Stimulated activated CD4-positive, alpha-beta T cell treated with anti-CD3 and anti-CD28 coated beads, Interleukin-15, amount 100 ng/mL, for 1 hour (primary cell): Measurements from ENCODE around the gene DARS2.
"Not testable (repeated sequence)": the region's sequence is repeated elsewhere in the genome, so short reads cannot be mapped to it uniquely, and the experiment has no call there.

Experiments
- DNase-seq, 2 donors: peaks; one replicate each; pipeline ENCODE4 v3.0.0-alpha.2; 2020; ENCODE audit warnings: low read depth in 1 of 2, low spot score in 1 of 2

Gene DARS2, protein sequence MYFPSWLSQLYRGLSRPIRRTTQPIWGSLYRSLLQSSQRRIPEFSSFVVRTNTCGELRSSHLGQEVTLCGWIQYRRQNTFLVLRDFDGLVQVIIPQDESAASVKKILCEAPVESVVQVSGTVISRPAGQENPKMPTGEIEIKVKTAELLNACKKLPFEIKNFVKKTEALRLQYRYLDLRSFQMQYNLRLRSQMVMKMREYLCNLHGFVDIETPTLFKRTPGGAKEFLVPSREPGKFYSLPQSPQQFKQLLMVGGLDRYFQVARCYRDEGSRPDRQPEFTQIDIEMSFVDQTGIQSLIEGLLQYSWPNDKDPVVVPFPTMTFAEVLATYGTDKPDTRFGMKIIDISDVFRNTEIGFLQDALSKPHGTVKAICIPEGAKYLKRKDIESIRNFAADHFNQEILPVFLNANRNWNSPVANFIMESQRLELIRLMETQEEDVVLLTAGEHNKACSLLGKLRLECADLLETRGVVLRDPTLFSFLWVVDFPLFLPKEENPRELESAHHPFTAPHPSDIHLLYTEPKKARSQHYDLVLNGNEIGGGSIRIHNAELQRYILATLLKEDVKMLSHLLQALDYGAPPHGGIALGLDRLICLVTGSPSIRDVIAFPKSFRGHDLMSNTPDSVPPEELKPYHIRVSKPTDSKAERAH

DNA sequence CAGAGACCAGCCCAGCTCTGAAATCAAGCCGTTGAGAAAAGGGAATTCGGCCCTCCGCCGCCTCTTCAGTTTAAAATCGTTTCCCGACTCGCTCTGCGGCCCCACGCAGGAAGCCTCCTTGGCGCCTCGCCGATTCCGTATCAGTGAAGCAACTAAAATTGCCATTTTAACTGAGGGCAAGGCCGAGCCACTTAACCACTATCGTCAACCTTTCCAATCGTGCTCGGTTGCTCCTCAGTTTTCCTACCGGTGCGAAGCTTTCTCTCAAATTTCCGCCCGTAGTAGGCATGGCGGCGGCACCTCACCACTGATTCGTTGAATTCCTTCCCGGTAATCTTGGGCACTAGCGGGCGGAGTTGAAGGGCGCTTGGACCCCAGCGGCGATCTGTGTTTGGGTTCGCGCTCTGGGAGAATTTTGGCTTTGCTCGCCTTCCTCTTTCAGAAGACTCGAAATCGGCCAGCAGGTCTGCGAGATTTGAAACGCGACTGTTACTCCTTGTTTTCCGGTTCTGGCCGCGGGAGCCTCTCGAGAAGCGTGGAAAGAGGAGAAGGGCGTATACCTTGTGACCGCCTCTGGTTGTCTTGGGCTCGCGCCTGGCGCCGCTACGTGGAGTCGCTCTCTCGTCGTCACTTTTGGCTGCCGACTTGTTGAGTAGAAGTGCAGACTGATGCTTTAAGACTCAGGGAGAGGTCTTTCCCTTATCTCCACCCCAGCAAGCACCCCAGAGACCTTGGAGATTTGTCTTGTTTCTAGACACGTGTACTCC is at the start of gene DARS2, which contains the start of gene CENPL:
DARS2 (plus strand) TSS at position 359 of the 767 bp plus-strand sequence. CDS start 557 bp downstream, outside the sequence.
CENPL (minus strand) TSS at position 569 of the 767 bp plus-strand sequence. CDS start 13,584 bp downstream, outside the sequence.
- DNase-seq: peak; percentile 70 to 77

DNA sequence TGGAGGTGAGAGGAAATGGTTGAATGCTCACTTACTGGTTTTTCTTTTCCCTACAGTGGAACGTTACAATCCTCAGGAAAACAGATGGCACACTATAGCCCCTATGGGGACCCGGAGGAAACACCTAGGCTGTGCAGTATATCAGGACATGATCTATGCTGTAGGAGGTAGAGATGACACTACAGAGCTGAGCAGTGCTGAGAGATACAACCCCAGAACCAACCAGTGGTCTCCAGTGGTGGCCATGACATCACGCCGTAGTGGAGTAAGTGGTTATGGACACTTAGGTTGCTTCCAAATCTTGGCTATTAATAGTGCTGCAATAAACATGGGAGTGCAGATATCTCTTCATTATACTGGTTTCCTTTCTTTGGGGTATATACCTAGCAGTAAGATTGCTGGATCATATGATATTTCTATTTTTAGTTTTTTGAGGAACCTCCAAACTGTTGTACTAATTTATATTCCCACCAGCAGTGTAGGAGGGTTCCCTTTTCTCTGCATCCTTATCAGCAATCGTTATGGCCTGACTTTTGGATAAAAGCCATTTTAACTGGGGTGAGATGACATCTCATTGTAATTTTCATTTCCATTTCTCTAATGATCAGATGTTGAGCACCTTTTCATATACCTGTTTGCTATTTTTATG is 48.8 kb upstream of the DARS2 start:
- DNase-seq: no peak

DNA sequence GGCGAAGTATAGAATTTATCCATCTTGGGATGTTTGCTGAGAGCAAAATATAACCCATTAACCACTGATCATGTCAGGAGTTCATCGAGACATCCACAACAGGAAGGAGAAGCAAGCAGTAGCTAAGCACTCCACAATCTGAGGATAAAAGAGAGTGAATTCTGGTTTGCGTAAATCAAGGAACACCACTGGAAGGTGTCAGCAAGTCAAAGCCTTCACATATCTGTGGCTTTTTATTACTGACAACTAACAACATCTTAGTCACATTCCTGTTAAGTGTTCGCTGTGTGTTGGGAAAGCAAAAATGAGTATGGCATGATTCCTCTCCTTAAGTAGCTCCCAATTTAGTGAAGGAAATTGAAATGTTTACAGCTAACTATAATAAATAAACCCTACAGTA is 44.5 kb upstream of the DARS2 start:
- no peak for DNase-seq

DNA sequence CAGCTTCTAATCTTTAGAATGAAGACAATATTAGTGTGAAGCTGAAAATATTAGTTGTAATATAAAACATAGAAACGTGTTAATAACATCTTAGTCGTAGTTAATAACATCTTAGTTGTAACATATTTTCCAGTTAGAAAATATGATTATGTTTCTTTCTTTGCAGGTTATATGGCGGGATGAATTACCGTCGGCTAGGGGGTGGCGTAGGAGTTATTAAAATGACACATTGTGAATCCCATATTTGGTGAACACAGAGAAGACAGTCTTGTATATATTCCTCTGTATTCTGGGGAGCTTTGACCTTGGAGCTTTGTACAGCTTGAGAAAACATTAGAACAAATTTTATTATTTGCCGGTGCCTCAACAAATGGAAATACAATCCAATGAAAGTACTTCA is 39.5 kb upstream of the DARS2 start:
- DNase-seq: no peak

DNA sequence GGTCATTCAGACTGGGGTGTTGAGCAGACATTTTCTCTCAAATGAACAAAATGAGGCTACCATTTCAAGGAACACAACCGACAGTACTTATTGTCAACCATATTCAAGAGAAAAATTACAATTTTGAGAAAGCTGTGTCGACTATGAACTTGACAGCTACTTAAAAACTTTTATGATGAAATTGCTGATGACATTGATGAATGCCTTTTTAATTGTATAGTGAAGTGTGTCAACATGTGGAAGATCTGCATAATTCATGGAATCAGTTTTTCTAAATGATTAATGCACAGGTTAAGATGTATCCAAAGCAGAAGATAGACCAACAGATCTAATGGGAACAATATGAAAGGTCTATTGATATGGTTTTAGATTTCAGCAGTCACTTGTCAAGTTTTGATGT is 34.6 kb upstream of the DARS2 start:
- no peak for DNase-seq

DNA sequence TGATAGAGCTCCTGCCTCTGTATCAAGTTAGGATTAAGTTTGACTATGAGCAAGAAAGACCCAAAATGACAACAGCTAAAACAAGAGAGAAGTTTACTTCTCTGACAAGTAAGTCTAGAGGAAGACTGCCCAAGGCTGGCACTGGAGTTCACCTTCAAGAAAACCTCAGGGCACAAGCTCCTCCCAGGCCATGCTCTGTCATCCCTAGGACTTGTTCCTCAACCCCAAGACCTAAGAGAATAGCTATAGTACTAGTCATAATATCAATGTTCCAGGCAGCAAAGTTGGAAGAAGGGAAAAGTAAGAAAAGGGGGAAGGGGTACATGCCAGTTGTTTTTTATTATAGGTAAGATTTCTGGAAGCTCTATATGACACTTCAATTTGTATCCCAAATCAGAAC is 26.4 kb upstream of the DARS2 start:
- no peak for DNase-seq

DNA sequence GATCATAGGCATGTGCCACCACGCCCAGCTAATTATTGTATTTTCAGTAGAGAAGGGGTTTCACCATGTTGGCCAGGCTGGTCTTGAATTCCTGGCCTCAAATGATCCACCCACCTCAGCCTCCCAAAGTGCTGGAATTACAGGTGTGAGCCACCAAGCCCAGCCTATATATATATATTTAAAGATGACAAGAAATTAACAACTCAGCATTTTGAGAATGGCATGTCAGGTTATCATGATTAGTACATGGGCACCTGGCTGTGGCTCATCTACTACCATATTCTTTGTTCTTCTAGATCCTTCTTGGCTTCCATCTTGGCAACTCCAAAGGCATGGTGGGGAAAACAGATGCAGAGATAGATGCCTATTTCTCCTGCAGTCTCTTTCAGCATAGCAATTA is 24.5 kb upstream of the DARS2 start:
- DNase-seq: not testable (repeated sequence)

DNA sequence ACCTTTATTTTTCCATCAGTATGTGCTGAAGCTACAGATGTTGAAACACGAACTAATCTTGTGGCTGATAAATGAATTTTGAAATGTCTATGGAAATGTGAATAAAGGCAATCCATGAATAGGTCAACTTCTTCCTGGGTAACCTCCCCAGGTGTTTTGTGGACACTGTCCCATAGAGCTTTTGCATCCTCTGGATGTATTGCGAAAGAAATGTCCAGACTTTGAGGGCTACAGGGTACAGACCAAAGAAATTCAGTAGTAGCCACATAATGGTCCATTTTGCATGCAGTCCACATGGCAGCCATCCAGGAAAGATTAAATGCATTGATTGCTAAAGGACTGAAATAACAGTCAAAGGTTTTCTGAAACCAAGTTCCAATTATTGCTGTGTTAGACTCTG is 21.5 kb upstream of the DARS2 start:
- DNase-seq: no peak

DNA sequence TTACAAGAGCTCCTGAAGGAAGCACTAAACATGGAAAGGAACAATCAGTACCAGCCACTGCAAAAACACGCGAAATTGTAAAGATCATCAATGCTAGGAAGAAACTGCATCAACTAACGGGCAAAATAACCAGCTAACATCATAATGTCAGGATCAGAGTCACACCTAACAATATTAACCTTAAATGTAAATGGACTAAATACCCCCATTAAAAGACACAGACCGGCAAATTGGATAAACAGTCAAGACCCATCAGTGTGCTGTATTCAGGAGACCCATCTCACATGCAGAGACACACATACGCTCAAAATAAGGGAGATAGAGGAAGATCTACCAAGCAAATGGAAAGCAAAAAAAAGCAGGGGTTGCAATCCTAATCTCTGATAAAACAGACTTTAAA is 10.8 kb upstream of the DARS2 start:
- not testable (repeated sequence) for DNase-seq

DNA sequence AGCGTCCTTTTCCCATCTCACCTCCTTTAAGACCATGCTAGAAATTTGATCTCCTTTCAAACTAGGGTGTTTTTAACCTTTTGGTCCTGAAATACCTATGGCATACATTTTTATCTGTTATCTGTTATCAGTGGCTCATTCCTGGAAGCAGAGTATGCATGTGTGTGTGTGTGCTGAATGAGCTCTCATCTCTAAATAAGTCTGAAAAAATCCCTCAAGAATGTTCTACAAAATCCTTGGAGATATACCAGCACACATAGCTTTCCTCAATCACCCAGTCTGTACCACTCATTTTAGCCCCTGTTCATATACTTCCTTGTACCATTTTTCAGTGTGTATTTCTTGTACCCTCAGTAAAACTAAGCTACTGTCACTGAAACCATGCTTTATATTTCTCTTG is 6.0 kb upstream of the DARS2 start:
- no peak for DNase-seq

DNA sequence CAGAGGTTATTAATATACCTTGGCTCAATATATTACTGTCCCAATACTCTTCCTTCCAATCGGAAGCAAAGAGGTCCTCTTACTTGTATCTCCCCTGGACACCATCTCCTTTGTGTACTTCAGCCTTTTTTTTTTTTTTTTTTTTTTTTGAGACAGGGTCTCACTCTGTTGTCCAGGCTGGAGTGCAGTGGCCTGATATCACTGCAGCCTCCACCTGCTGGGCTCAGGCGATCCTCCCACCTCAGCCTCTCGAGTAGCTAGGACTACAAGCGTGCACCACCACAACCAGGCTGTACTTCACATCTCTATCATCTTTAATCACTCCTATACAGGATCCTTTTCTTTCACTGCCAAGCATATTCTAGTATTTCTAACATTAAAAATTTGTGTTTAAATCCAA is 2.8 kb upstream of the DARS2 start:
- DNase-seq: no peak

DNA sequence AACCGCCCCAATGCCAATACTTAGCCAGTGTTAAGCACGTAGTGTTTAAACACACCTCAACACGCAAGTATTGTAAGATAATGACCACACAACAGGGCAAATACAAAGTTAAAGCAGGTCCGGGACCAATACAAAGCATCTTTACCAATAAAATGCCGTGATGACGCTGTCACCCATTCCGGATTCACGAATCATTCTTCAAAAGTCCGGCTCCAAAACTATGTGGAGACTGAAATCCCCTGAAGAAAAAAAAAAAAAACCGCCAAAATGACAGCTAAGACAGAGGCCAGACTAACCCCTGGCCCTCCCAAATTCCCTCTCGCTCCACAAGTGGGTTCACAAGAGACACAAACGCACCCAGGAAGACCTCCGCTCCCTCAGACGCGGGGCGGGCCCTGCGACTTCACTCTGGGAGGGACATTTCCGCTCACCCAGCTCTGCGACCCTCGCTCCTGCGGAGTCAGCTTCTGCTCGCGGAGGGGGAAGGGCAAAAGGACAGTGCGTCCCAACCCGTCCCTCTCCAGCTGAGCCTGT is 625 bp upstream of the DARS2 start:
- no peak for DNase-seq

DNA sequence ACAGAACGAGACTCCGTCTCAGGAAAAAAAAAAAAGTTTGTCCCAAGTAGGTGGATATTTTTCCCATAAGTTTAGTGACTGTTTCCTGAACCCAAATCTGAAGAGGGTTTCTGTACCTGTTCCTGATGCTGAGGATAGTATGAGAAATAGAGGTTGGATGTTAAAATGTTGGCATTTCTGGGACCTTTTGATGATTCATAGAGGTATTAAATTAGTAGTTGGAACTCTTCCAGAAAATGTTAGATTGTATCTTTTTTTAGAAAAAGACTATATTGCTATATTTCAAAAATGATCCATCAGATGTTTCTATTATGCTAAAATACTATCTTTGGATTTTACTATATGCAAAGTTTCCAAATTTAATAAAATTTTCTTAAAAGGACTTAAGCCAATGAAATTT is 3.1 kb downstream of the DARS2 start:
- DNase-seq: no peak

DNA sequence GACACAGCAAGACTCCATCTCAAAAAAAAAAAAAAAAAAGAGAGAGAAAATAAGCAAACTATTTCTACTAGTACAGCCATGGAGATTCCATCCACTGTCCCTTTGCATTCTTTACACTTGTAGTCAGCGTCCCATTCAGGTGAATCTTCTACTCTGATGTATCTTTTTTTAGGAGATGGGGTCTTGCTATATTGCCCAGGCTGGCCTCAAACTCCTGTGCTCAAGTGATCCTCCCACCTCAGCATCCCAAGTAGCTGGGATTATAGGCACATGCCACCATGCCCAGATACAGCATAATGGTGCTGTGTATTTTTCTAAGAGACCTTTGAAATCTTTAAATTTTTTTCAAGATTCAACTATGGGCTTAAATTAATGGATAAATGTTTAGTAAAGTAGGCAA is 8.3 kb downstream of the DARS2 start:
- no peak for DNase-seq

DNA sequence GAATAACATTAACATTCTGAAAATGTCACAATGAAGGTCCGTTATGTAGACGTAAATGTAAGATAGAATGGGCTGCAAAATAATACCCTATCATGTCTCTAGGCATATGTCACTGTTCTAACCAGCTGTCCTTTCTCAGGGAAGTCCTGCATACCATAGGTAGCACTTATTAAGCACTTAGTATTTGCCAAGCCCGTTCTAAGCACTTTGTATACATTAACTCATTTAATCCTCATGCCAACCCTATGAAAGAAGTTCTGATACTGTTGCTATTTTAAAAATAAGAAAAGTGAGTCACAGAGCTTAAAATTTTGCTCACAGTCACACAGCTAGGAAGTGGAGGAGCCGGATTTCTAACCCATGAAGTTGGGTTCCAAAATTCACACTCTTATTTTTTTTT is 27.6 kb downstream of the DARS2 start:
- DNase-seq: no peak

DNA sequence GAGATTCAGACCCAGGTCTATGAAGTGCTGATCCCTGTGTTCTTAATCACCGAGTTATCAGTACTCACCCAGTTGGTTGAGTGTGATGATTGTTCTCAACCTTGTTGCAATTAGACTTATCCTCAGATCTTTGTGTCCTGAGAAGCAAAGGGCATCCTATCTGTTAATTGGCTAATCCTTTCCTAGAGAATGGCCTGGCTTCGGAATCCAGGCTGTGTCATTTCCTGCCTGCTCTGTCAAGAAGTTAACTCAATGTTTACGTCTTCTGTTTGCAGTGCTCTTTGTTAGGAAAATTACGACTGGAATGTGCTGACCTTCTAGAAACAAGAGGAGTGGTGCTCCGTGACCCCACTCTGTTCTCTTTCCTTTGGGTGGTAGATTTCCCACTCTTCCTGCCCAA is 28.6 kb downstream of the DARS2 start:
- no peak for DNase-seq

DNA sequence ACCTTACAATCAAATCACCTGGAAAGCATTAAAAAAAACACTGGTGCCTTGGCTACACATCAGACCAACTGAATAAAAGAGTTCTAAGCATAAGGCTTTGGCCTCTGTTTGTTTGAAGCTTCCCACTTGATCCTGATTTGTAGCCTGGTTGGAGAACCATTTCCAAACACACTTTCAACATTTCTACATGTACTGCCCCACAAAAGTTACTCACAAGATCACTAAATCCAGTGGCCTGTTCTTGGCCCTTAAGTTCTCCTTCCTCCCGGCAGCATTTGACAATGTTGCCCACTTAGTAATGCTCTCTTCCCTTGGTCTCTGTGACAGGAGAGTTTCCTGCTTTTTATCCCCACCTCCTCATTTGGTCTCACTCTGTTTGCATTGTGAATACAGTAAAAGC is 31.5 kb downstream of the DARS2 start:
- no peak for DNase-seq

DNA sequence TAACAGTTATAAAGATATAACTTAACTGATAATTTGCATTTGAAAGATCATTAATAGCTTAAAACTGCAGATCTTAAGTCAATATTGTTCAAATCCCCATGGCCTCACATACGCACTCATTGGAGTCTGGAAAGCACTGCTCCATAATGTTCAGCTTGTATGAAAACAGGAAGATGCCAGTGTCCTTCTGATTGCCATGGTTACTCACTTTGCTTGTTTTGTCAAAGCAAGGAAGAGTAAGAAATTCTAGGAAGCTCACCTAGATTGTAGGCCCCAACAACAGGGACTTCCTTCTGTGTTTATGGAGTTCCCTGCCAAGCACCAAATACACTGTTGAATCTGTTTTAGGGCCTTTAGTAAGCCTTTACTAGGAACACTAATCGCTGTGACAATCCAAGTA is 32.4 kb downstream of the DARS2 start:
- DNase-seq: no peak

DNA sequence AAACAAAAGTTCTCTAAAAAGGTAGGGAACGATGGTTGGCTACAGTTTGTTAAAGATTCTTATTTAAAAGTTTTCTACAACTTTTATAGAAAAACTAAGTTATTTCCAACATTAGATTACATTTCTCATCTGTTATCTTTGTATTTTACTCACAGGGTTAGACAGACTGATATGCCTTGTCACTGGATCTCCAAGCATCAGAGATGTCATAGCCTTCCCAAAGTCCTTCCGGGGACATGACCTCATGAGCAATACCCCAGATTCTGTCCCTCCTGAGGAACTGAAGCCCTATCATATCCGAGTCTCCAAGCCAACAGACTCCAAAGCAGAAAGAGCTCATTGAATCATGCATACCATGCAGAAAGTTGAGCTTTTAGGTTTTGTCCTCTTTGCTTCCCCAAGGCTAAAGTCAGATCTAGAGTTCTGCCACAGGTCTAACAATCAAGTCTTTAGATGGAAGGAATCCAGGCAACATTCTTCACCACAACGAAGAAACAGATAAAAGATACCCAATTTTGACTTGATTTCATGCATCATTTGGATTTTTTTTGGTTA is 33.0 kb downstream of the DARS2 start:
- DNase-seq: no peak

DNA sequence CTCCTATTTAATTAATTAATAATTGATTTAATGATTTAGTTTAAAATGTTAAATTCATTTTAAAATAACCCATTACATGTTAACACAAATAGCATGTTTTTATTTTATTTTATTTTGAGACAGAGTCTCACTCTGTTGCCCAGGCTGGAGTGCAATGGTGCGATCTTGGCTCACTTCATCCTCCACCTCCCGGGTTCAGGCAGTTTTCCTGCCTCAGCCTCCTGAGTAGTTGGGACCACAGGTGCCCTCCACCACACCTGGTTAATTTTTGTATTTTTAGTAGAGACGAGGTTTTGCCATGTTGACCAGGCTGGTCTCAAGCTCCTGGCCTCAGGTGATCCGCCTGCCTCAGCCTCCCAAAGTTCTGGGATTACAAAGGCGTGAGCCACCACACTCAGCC is 35.1 kb downstream of the DARS2 start:
- DNase-seq: not testable (repeated sequence)

DNA sequence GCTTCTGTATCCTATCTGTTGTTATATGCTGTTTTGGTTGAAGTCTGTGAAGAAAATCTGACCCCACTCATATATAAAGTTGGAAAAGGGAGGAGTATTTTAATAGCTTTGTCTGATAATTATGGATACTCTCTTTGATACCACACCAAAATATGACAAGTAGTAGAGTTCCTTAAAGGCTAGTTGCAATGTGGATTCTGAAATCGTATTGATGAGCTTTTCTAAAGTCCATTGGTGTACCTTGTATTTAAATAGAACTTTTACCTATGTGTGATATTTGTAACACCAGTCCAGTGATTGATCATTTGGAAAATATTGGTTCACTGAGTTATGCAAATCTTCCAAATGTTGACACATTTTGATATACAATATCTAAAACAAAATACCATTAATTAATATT is 35.6 kb downstream of the DARS2 start:
- no peak for DNase-seq
